Stimulated activated CD8-positive, alpha-beta memory T cell treated with anti-CD3 and anti-CD28 coated beads, Interleukin-15, amount 100 ng/mL, for 24 hours (primary cell): ENCODE data around the gene RDH13.

ENCODE experiments used
- DNase-seq: peaks from one replicate; pipeline ENCODE4 v3.0.0-alpha.2; 2020; ENCODE audit warnings: low read depth

Gene RDH13

DNA sequence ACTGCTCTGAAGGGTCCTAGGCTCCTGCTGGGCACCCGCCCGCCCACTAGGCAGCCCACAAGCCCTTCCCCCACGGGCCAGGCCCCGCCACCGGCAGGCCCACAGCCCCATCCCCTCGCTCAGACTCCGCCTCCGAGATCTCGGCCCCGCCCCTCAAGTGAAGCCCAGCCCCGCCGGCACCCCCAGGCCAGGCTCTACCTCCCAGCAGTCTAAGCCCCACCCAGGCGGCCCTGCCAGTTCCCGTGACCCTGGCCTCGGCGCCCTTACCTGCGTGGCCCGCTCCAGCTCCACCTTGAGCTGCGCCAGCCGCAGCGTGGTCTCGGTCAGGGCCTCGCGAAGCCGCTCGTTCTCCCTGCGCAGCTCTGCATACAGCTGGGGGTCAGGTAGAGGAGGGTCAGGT, 29.0 kb upstream of the RDH13 start:
- DNase-seq: no peak

DNA sequence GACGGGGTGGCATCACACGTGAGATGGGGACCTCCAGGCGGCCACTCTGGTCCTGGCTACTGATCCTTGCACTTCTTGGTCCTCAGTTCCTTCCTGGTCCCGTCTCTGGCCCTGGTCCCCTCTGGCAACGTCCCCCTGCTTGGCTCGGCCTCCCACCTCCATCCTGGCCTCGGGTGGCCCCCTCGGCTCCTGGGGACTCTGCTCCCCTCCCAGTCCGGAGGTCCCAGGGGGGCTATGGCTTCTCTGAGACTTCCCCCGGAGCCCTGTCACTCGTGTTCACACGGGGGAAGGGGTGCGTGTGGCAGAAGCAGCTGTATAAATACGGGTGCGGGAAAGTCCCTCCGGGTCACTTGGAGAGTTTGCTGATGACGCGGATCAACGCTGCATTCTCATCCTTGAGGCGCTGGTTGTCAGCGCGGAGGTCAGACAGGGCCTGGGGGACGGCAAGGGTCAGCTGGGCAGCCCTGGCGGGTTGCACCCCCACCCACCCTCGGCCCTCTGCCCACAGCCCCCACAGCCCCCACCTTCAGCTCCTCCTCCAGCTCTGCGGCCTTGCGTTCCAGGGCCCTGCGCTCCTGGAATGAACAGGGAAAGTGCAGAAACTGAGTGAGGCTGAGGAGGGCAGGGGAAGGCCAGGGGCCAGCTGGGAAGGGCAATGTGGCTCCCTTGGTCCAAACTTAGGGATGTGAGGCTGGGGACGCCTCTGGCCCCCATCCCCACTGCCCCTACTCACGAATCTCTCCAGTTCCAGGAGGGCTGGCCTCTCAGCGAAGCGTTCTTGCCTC, 28.4 kb upstream of the RDH13 start:
- DNase-seq: no peak

DNA sequence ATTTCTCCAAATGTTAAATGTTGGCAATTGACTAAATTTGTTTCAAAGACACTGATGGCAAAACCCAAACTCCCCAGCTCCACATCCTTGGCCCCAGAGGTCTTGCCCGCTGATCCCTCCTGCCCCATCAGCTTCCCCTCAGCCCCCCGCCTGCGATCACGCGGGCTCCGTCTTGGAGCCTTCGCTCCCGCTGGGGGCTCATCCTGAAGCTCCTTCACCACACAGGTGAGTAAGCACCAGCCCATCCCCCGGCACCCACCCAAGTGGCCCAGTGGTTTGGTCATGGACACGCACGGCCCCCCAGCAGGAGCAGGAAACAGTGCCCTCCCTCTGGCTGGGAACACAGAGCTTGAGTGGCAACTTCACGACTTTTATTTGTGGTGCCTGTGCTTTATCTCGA, 27.6 kb upstream of the RDH13 start:
- DNase-seq: no peak

DNA sequence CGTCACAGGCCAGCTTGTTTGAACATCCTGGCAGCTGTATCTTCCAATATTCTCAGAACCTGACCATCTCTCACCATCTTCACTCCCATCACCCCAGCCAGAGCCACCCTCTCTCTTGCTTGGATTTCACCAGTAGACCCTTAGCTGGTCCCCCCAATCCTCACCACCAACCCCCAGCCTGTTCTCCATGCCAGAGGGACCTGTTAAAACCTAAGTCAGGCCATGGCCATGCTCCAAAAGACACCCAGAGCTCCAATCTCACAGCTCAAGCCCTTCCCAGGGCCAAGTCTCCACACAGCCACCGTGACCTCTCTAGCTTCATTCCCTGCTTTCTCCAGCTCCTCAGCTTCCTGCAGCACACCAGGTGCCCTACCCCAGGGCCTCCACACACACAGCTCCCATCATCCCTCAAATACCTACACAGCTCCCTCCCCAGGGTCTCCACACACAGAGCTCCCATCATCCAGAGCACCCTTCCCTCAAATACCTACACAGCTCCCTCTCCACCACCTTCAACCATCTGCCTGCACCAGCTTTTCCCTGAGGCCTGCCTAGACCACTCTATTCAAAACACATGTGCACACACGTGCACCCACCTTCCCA, 26.5 kb upstream of the RDH13 start:
- no peak for DNase-seq

DNA sequence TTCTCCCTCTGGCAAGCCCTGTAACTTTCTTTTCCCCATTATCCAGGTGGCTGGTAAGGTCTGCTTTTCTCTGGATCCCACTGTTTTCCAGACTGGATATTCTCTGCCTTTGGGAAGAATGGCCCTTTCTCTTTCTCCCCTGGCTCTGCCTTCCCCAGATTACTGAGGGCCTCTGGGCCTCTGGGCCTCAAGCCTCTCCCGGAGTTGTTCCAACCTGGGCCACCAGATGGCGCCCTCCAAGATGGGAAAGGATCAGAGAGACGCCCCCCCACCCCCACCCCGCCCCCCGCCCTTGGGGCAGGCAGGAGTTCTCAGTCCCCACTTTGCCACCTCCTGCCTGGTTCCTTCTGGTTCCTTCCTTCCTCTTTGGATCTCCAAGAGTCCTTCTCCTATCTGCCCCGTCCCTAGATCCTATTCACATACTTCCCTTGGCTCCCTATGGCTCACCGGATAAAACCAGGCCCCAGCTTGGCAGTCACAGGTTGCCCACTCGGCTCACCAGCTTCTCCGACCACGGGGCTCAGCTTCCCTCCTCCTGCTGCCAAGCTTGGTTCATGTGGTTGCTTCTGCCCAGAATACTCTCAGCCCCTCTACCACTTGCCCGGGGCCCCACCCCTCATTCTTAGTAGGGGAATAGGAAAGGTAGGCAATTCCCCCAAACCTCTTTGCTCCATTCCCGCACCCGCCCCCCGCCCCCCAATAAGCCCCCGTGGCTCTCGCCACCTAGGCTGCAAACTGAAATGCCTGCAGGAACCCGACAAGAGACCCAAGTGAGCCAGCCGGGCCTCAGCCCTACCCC, 25.8 kb upstream of the RDH13 start:
- DNase-seq: peak; percentile 79

DNA sequence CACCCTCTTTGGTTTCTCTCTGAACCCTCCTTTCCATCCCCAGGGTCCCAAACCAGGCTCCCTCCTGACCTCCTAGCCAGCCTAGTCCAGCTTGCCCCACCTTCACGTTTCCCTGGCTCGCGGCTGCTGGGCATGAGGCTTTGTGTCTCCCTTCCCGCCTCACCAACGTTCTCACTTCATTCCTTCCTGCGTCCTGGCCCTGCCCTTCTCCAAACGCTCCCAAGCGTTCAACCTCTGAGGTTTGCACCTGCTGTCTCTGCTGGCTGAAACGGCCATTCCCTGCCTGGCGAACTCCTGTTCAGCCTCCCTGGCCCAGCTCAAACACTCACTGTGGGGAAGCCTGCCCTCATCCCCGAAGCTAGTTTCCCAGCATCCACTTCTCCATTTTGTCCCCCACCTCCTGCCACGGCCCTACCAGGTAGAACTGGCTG, 25.1 kb upstream of the RDH13 start:
- no peak for DNase-seq

DNA sequence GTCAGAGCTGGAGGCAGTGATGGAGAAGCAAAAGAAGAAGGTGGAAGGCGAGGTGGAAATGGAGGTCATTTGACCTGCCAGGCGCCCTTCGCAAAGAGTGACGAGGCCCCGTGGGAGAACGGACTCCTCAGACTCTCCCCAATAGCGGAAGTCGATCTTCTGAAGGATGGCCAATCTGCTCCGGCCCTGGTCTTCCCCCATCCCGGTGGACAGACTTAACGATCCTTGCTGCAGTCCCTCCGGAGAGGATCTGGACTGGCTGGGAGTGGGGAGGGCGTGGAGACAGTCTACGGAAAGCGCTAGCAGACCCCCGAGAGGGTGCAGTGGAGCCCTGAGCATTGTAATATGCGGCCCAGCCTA, 24.6 kb upstream of the RDH13 start:
- DNase-seq: no peak

DNA sequence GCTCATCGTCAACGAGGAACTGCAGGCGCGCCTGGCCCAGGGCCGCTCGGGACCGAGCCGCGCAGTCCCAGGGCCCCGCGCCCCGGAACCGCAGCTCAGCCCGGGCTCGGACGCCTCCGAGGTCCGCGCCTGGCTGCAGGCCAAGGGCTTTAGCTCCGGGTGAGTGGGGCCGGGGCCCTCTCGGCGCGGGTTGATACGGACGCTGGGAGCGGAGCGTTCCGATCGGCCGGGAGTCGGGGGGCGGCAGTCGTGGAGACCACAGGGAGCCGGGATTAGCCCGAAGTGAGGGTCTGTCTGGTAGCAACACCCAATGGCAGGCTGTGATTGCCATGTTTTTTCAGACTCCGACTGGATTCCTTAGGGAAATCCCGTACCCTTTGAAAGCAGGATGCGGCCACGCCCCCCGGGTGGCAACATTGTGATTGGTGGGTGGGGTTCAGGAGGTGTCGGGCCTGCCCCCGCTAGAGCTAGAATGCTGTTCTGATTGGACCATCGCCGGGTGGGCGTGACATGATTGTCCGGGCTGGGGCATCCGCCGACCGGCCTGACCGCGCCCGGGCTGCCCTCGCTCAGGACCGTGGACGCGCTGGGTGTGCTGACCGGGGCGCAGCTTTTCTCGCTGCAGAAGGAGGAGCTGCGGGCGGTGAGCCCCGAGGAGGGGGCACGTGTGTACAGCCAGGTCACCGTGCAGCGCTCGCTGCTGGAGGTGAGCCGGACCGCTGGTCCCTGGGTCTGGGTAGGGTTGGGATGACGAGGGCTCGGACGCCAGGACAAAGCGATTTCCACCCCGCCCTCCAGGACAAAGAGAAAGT, 24.0 kb upstream of the RDH13 start:
- DNase-seq: no peak

DNA sequence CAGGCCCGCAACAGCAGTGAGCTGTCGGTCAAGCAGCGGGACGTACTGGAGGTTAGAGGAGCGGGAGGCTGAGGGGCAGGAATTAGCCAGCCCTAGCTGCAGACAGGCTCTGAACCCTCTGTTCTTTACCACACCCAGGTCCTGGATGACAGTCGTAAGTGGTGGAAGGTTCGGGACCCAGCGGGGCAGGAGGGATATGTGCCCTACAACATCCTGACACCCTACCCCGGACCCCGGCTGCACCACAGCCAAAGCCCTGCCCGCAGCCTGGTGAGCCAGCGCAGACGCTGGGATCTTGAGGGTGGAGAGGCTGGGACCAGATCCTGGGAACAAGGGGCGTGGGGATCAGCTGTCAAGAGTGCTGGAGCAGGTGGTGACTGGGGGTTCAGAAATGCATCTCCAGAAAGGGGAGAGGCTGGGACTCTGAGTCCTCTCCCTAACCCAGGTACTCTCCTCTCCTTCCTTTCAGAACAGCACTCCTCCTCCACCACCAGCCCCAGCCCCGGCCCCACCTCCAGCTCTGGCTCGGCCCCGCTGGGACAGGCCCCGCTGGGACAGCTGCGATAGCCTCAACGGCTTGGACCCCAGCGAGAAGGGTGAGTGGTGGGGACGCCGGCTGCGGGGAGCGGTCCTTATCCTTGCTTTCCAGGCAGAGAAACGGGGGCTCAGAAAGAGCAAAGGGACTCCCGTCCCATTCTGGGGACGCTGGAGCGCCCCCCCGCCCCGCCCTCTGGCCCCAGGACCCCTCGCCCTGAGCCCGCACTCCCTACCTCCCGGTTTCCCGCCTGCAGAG, 23.2 kb upstream of the RDH13 start:
- DNase-seq: no peak

DNA sequence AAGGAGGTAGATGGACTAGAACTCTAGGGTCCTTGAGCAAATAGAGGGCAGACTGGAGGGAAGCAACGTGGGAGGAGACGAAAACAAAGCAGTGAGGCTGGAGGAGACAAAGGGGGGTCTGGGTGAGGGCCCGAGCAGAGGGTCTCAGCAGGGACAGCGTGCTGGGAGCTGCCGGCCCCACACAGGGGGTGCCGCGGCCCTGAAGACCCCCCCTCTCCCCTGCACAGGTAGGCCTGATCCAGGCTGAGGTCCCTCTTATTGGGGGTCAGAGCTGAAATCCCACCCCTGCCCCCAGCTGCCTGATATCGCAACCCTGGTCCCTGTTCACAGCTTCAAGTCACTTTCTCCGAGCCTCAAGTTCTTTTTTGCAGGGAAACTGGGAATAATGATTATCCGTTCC, 21.5 kb upstream of the RDH13 start:
- no peak for DNase-seq

DNA sequence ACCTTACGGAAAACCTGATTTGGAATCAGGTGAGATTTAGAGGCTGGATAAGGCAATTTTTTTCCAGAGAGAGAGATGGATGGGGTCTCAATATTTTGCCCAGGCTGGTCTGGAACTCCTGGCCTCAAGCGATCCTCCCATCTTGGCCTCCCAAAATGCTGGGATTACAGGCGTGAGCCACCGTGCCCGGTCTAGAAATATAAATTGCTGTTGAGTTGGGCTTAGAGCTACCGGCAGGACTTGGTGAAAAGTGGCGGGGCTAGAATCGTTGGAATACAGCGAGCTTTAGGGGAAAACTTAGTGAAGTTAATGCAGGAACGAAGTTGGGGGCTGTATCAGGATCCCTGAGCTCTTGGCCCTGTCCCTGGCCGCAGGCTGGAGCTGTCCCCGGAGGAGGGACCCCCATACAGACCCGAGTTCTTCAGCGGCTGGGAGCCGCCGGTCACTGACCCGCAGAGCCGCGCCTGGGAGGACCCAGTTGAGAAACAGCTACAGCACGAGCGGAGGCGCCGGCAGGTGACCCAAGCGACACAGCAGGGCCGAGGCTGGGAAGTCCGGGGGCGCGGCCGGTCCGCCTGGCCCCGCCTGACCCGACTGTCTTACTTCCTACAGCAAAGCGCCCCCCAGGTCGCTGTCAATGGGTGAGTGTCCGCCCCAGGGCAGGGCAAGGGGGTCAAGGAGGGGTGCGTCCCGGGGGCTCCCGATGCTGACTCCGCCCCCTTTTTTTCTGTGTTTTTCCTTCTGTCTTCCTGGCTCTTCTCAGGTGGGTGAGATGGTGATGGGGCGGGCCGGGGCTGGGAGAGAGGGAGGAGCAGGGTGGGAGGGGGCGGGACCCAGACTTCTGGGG, 20.3 kb upstream of the RDH13 start:
- no peak for DNase-seq

DNA sequence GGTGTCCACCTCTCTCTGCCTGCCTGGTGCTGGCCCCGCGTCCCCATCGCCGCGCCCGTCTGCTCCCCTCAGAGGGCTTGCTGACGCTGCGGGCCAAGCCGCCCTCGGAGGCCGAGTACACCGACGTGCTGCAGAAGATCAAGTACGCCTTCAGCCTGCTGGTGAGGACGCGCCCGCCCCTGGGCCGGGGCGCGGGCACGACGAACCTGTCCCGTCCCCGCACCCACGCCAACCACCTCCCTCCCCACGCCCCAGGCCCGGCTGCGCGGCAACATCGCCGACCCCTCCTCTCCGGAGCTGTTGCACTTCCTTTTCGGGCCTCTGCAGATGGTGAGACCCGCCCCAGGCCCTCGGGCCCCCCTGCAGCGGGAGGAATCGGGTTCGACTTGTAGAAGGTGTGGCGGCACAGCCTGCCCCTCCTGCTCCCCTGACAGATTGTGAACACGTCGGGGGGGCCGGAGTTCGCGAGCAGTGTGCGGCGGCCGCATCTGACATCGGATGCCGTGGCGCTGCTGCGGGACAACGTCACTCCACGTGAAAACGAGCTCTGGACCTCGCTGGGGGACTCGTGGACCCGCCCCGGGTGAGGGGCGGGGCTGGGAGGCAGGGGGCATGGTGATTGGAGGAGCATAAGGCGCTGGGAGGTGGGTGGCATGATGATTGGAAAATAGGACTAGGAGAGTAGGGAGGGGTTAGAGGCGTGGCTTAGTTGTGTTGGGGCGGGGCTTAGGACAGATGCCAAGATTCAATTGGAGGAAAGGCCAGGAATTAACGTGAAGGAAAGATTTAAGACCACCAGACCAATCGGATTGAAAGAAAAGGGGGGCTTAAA, 19.3 kb upstream of the RDH13 start:
- no peak for DNase-seq

DNA sequence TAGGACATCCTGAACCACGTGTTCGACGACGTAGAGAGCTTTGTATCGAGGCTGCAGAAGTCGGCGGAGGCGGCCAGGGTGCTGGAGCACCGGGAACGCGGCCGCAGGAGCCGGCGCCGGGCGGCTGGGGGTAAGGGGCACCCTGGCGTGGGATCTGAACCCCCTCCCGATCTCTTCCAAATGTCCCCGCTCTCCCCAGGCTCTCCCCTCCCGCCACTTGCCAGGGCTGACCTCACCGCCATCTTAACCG, 18.7 kb upstream of the RDH13 start:
- DNase-seq: no peak

DNA sequence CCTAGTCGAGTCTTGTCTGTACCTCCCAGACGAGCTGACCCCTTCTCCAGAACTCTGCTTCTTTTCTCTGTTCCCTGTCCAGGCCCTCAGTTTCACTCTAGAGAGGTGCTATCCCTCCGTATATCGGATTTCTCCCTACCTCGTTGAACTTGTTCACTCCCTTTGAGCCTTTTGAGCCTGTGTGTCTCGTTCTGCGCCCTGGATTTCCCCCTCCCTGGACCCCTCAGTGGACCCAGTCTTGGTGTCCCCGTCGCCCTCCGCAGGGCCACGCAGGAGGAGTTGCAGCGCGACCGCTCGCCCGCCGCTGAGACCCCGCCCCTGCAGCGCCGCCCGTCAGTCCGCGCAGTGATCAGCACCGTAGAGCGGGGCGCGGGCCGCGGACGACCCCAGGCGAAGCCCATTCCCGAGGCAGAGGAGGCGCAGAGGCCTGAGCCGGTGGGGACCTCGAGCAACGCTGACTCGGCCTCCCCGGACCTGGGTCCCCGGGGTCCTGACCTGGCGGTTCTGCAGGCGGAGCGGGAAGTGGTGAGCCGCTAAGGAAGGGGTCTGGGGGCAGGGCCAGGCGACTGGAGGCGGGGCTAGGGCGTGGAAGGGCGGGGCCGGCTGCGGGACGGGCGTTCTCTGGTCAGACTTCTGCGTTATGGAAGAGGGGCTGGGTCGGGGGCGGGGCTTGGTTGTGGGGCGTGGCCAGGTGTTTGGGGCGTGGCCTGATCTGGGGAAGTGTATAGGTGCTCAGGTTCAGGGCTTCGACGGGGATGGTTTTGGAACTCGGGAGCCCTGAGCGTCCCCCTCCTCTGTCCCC, 18.2 kb upstream of the RDH13 start:
- peak; percentile 75 for DNase-seq

DNA sequence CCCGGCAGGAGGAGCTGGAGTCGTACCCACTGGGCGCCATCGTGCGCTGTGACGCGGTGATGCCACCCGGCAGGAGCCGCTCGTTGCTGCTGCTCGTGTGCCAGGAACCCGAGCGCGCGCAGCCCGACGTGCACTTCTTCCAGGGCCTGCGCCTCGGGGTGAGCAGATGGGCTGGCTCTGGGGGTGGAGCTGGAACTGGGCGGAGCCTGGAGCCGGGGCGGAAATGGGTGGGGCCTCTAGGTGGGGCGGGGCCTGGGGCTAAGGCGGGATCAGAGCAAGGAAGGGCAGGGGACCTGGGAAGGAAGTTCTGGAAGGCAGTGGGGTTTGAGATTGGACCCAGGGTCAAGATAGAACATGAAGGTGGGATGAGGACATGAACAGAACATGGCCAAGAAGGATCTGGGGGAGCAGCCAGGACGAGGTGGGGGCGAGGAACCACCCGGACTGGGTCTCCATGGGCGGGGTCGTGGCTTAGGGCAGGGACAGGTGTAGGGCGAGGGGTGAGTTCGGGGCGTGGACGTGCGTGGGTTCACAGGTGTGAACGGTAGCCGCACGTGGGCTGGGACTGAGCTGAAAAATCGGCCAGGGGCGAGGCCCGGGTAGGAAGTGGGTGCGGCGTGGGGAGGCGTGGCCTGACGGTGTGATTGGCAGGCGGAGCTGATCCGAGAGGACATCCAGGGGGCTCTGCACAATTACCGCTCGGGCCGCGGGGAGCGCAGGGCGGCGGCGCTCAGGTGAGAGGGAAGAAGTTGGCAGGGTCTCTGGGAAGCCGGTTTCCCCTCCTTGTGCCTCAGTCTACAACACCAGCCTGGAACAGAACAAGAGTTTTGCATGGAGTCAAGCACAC, 17.4 kb upstream of the RDH13 start:
- DNase-seq: peak; percentile 39

DNA sequence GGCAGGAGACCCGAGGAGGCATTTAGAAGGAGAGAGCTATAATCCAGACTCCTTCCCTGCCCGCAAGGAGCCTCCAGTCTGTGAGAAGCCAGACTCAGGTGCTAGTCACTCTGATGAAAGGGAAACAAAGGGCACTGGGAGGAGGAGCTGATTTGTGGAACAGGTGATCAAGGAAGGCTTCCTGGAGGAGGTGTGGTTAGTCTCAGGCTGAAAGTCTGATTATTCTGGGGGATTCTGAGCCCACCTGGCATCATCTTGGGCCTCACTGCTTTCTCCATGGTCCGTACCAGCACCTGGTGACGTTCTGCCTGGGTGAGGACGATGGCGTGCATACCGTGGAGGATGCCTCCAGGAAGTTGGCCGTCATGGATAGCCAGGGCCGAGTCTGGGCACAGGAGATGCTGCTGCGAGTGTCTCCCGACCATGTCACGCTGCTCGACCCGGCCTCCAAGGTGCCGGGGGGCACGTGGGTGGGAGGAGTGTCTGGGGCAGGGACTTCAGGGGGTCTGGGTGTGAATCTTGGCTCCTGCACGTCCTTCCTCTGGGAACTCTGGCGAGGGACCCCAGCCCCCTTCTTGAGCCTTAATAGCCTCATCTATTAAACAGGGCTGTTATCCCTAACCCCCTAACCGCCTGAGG, 16.6 kb upstream of the RDH13 start:
- no peak for DNase-seq

DNA sequence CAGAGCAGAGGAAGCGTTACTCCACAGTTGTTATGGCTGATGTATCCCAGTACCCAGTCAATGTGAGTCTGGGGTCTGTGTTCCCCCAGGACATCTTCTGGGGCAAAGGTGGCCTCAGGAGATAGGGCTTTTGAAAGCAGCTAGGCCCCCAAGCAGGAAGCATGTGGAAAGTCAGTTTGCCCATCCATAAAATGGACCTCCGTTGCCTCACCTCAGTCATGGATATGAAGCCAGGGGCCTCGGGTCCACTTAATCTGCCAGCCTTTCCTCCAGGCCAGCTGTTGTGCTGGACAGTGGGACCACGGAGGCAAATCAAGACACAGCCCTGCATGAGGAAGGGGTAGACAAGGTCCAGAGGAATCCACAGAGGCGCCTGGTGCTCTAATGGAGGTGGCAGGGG, 16.0 kb upstream of the RDH13 start:
- no peak for DNase-seq

DNA sequence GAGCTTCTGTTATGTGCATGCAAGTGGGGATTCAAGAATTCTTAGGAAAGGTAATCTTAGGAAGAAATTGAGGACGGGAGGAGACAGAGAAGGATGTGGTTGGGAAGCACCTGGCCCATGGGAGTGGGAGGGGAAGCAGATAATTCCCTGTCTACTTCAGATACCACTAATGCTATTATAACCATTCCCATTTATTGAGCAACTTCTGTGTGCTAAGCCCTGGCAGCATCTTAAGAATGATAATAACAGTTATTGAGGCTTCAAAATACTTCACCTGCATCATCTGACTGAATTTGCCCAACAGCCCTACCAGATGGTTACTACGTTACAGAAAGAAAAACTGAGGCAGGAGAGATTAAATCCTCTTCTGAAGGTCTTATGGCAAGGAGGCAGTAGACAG, 14.2 kb upstream of the RDH13 start:
- DNase-seq: no peak
